Measurements from ENCODE around the gene TUBGCP2. TPM values are rescaled to one million over a fixed set of nuclear protein-coding genes. Genes with fewer than 3 reads are reported as not detected.

Gene TUBGCP2
- total RNA-seq, 1 donor, result 66.9 TPM

- no peak for DNase-seq (ENCODE audit: low read depth)
- H3K4me3 ChIP-seq (ENCODE audit: low read depth, low read length), result no peak overlapping the region
- no peak for TF ChIP-seq CTCF (IDR thresholded peaks at IDR 0.05; ENCODE audit: insufficient read depth, low read depth, low read length)
These were observed 35.7 kb downstream of the TUBGCP2 start for GRCh38 chr10:133272964-133273420.

GRCh38 chr10:133272301-133272963, 36.2 kb downstream of the TUBGCP2 start:
- TF ChIP-seq CTCF (IDR thresholded peaks at IDR 0.05; ENCODE audit: insufficient read depth, low read depth, low read length), result no peak
- no peak for DNase-seq (ENCODE audit: low read depth)
- H3K4me3 ChIP-seq (ENCODE audit: low read depth, low read length), result no peak overlapping the region

GRCh38 chr10:133271521-133272300, 37.0 kb downstream of the TUBGCP2 start:
- TF ChIP-seq CTCF (IDR thresholded peaks at IDR 0.05; ENCODE audit: insufficient read depth, low read depth, low read length), result no peak
- no peak overlapping the region for H3K4me3 ChIP-seq (ENCODE audit: low read depth, low read length)
- no peak for DNase-seq (ENCODE audit: low read depth)

GRCh38 chr10:133270773-133271297, 37.8 kb downstream of the TUBGCP2 start:
- no peak for TF ChIP-seq CTCF (IDR thresholded peaks at IDR 0.05; ENCODE audit: insufficient read depth, low read depth, low read length)
- no peak for DNase-seq (ENCODE audit: low read depth)
- H3K4me3 ChIP-seq (ENCODE audit: low read depth, low read length), result no peak overlapping the region

- H3K4me3 ChIP-seq (ENCODE audit: low read depth, low read length), result no peak overlapping the region
- TF ChIP-seq CTCF (IDR thresholded peaks at IDR 0.05; ENCODE audit: insufficient read depth, low read depth, low read length), result no peak
- DNase-seq (ENCODE audit: low read depth), result no peak
These were observed 38.5 kb downstream of the TUBGCP2 start for GRCh38 chr10:133270204-133270603.

GRCh38 chr10:133269367-133269766, 39.3 kb downstream of the TUBGCP2 start:
- DNase-seq (ENCODE audit: low read depth), result no peak
- TF ChIP-seq CTCF (IDR thresholded peaks at IDR 0.05; ENCODE audit: insufficient read depth, low read depth, low read length), result no peak
- H3K4me3 ChIP-seq (ENCODE audit: low read depth, low read length), result no peak overlapping the region
